ENCODE data around the gene NAP1L1. TPM values are rescaled to one million over a fixed set of nuclear protein-coding genes. Genes with fewer than 3 reads are reported as not detected.

NAP1L1 gene
- total RNA-seq, 1 donor from 2014 or later, result 687 TPM

DNA sequence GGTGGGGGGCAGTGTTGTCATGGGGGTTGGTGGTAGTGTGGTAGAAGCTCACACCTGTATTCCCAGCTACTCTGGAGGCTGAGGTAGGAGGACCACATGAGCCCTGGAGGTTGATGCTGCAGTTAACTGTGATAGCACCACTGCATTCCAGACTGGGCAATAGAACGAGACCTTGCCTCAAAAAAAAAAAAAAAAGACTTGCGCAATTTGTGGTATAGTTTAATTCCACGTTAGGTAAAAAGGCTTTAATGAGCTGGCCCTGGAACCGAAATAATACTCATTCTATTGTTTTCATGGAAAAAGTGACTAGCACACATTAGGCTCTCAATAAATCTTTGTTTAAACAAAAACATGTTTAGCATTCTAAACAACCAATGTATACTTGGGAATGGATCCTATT is 25.4 kb upstream of the NAP1L1 start:
- Histone ChIP-seq H3K27ac (ENCODE audit: low read depth, low read length) (no peak overlapping the region), H2AFZ (ENCODE audit: low read depth, low read length) (no peak overlapping the region), H4K20me1 (ENCODE audit: insufficient read depth, low read length) (no peaks in the 10 kb centered on the region), H3K9me3 (ENCODE audit: insufficient read depth, low read depth, low read length) (no peaks in the 10 kb centered on the region), H3K79me2 (ENCODE audit: insufficient read depth, low read length) (no peaks in the 10 kb centered on the region), H3K36me3 (ENCODE audit: insufficient read depth, low read length) (no peaks in the 10 kb centered on the region), H3K4me3 (ENCODE audit: insufficient read depth, low read depth, low read length) (no peak overlapping the region), H3K4me1 (ENCODE audit: insufficient read depth, low read length) (peaks cover 4% of the 10 kb centered on the region), H3K9ac (ENCODE audit: low read length) (no peak overlapping the region), H3K4me2 (ENCODE audit: low read length) (no peak overlapping the region), H3K27me3 (ENCODE audit: insufficient read depth, low read length) (no peaks in the 10 kb centered on the region)
- DNase-seq (ENCODE audit: low read depth) (no peak), FAIRE-seq (no peak)
- Mint-ChIP-seq H3K4me3 (ENCODE audit: unreplicated experiment) (no peak overlapping the region), H3K36me3 (ENCODE audit: low read depth, unreplicated experiment) (no peaks in the 10 kb centered on the region), H3K27me3 (ENCODE audit: low read depth, unreplicated experiment) (no peaks in the 10 kb centered on the region), H3K4me1 (ENCODE audit: low read depth, unreplicated experiment) (peaks cover 16% of the 10 kb centered on the region), H3K9me3 (ENCODE audit: unreplicated experiment) (no peaks in the 10 kb centered on the region), H3K27ac (ENCODE audit: unreplicated experiment) (no peak overlapping the region)
- TF ChIP-seq EZH2 (IDR thresholded peaks at IDR 0.05; ENCODE audit: insufficient read depth, low read length), result no peak
- TF ChIP-seq, protein P1, sequence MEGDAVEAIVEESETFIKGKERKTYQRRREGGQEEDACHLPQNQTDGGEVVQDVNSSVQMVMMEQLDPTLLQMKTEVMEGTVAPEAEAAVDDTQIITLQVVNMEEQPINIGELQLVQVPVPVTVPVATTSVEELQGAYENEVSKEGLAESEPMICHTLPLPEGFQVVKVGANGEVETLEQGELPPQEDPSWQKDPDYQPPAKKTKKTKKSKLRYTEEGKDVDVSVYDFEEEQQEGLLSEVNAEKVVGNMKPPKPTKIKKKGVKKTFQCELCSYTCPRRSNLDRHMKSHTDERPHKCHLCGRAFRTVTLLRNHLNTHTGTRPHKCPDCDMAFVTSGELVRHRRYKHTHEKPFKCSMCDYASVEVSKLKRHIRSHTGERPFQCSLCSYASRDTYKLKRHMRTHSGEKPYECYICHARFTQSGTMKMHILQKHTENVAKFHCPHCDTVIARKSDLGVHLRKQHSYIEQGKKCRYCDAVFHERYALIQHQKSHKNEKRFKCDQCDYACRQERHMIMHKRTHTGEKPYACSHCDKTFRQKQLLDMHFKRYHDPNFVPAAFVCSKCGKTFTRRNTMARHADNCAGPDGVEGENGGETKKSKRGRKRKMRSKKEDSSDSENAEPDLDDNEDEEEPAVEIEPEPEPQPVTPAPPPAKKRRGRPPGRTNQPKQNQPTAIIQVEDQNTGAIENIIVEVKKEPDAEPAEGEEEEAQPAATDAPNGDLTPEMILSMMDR (IDR thresholded peaks at IDR 0.05; ENCODE audit: insufficient read depth, low read depth, low read length), result no peak

DNA sequence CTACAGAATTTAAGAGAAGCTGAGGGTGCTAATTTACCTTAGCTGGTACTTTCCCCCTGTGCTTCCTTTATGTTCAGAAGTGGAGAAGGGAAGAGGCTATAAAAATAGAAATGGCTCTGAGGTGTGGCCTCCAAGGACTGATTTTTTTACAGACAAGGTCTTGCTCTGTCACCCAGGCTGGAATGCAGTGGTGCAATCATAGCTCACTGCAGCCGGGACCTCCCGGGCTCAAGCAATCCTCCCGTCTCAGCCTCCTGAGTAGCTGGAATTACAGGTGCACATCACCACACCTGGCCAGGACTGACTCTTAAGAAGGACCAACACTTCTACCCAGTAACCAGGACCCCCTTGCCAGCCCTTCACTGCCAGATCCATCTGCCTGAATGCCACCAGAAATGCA is 23.9 kb upstream of the NAP1L1 start:
- TF ChIP-seq EZH2 (IDR thresholded peaks at IDR 0.05; ENCODE audit: insufficient read depth, low read length), result no peak
- TF ChIP-seq, protein P1 (IDR thresholded peaks at IDR 0.05; ENCODE audit: insufficient read depth, low read depth, low read length), result no peak
- no peaks in the 10 kb centered on the region for H3K36me3 ChIP-seq (ENCODE audit: insufficient read depth, low read length)
- peaks cover 5% of the 10 kb centered on the region for H3K4me1 Mint-ChIP-seq (ENCODE audit: low read depth, unreplicated experiment)
- H3K9me3 ChIP-seq (ENCODE audit: insufficient read depth, low read depth, low read length), result no peaks in the 10 kb centered on the region
- no peak for FAIRE-seq
- no peaks in the 10 kb centered on the region for H3K9me3 Mint-ChIP-seq (ENCODE audit: unreplicated experiment)
- no peak overlapping the region for H3K27ac ChIP-seq (ENCODE audit: low read depth, low read length)
- no peak for DNase-seq (ENCODE audit: low read depth)
- H3K79me2 ChIP-seq (ENCODE audit: insufficient read depth, low read length), result no peaks in the 10 kb centered on the region
- H3K4me2 ChIP-seq (ENCODE audit: low read length), result no peak overlapping the region
- no peaks in the 10 kb centered on the region for H4K20me1 ChIP-seq (ENCODE audit: insufficient read depth, low read length)
- H3K36me3 Mint-ChIP-seq (ENCODE audit: low read depth, unreplicated experiment), result no peaks in the 10 kb centered on the region
- no peak overlapping the region for H2AFZ ChIP-seq (ENCODE audit: low read depth, low read length)
- H3K27me3 ChIP-seq (ENCODE audit: insufficient read depth, low read length), result no peaks in the 10 kb centered on the region
- H3K27me3 Mint-ChIP-seq (ENCODE audit: low read depth, unreplicated experiment), result no peaks in the 10 kb centered on the region
- no peak overlapping the region for H3K27ac Mint-ChIP-seq (ENCODE audit: unreplicated experiment)
- no peak overlapping the region for H3K4me3 ChIP-seq (ENCODE audit: insufficient read depth, low read depth, low read length)
- H3K4me3 Mint-ChIP-seq (ENCODE audit: unreplicated experiment), result peak overlapping the region; percentile 50
- H3K9ac ChIP-seq (ENCODE audit: low read length), result no peak overlapping the region
- peaks cover 4% of the 10 kb centered on the region for H3K4me1 ChIP-seq (ENCODE audit: insufficient read depth, low read length)

DNA sequence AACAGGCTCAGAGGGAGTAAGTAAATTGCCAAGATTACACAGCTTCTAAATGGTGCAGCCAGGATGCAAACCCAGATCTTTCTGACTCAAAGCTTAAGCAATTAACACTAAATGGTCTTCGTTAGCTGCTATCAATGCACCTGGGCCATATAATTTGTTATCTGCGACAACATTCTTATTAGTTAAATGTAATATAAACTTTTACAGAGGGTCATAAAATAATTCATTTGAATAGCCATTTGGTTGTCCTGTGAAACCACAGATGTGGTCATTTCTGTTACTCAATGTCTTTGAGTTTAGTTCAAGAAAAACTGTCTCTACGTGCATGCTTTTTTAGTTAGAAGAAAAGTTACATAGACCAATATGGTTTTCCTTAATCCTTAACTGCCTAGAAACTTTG is 22.1 kb upstream of the NAP1L1 start:
- DNase-seq (ENCODE audit: low read depth), result peak; percentile 65
- TF ChIP-seq EZH2 (IDR thresholded peaks at IDR 0.05; ENCODE audit: insufficient read depth, low read length), result no peak
- TF ChIP-seq, protein P1 (IDR thresholded peaks at IDR 0.05; ENCODE audit: insufficient read depth, low read depth, low read length), result no peak
- H3K9me3 ChIP-seq (ENCODE audit: insufficient read depth, low read depth, low read length), result no peaks in the 10 kb centered on the region
- H3K4me3 Mint-ChIP-seq (ENCODE audit: unreplicated experiment), result no peak overlapping the region
- H3K27me3 Mint-ChIP-seq (ENCODE audit: low read depth, unreplicated experiment), result no peaks in the 10 kb centered on the region
- H3K4me1 ChIP-seq (ENCODE audit: insufficient read depth, low read length), result peaks cover 4% of the 10 kb centered on the region
- H3K9ac ChIP-seq (ENCODE audit: low read length), result no peak overlapping the region
- no peaks in the 10 kb centered on the region for H3K36me3 ChIP-seq (ENCODE audit: insufficient read depth, low read length)
- no peaks in the 10 kb centered on the region for H3K9me3 Mint-ChIP-seq (ENCODE audit: unreplicated experiment)
- H3K4me3 ChIP-seq (ENCODE audit: insufficient read depth, low read depth, low read length), result no peak overlapping the region
- no peaks in the 10 kb centered on the region for H3K79me2 ChIP-seq (ENCODE audit: insufficient read depth, low read length)
- no peak overlapping the region for H3K4me2 ChIP-seq (ENCODE audit: low read length)
- no peak for FAIRE-seq
- H3K4me1 Mint-ChIP-seq (ENCODE audit: low read depth, unreplicated experiment), result peaks cover 14% of the 10 kb centered on the region
- no peak overlapping the region for H2AFZ ChIP-seq (ENCODE audit: low read depth, low read length)
- no peak overlapping the region for H3K27ac Mint-ChIP-seq (ENCODE audit: unreplicated experiment)
- no peaks in the 10 kb centered on the region for H4K20me1 ChIP-seq (ENCODE audit: insufficient read depth, low read length)
- no peaks in the 10 kb centered on the region for H3K36me3 Mint-ChIP-seq (ENCODE audit: low read depth, unreplicated experiment)
- no peaks in the 10 kb centered on the region for H3K27me3 ChIP-seq (ENCODE audit: insufficient read depth, low read length)
- H3K27ac ChIP-seq (ENCODE audit: low read depth, low read length), result no peak overlapping the region
